NCI-H128 (cell line): ENCODE results near the gene ABCA7.

ENCODE experiments used
- DNase-seq: peaks from one replicate; lab custom pipeline; 2025; ENCODE audit not compliant: unreplicated experiment; lab: John Stamatoyannopoulos, UW

Gene ABCA7, protein sequence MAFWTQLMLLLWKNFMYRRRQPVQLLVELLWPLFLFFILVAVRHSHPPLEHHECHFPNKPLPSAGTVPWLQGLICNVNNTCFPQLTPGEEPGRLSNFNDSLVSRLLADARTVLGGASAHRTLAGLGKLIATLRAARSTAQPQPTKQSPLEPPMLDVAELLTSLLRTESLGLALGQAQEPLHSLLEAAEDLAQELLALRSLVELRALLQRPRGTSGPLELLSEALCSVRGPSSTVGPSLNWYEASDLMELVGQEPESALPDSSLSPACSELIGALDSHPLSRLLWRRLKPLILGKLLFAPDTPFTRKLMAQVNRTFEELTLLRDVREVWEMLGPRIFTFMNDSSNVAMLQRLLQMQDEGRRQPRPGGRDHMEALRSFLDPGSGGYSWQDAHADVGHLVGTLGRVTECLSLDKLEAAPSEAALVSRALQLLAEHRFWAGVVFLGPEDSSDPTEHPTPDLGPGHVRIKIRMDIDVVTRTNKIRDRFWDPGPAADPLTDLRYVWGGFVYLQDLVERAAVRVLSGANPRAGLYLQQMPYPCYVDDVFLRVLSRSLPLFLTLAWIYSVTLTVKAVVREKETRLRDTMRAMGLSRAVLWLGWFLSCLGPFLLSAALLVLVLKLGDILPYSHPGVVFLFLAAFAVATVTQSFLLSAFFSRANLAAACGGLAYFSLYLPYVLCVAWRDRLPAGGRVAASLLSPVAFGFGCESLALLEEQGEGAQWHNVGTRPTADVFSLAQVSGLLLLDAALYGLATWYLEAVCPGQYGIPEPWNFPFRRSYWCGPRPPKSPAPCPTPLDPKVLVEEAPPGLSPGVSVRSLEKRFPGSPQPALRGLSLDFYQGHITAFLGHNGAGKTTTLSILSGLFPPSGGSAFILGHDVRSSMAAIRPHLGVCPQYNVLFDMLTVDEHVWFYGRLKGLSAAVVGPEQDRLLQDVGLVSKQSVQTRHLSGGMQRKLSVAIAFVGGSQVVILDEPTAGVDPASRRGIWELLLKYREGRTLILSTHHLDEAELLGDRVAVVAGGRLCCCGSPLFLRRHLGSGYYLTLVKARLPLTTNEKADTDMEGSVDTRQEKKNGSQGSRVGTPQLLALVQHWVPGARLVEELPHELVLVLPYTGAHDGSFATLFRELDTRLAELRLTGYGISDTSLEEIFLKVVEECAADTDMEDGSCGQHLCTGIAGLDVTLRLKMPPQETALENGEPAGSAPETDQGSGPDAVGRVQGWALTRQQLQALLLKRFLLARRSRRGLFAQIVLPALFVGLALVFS (N-terminal part only)

GRCh38 chr19:1039646-1040475, at the start of gene ABCA7:
Gene ABCA7, plus strand, starts transcription at chr19:1040107. Its CDS starts 1,255 bp downstream, at chr19:1041362.
- peak; percentile 96 for DNase-seq

DNA sequence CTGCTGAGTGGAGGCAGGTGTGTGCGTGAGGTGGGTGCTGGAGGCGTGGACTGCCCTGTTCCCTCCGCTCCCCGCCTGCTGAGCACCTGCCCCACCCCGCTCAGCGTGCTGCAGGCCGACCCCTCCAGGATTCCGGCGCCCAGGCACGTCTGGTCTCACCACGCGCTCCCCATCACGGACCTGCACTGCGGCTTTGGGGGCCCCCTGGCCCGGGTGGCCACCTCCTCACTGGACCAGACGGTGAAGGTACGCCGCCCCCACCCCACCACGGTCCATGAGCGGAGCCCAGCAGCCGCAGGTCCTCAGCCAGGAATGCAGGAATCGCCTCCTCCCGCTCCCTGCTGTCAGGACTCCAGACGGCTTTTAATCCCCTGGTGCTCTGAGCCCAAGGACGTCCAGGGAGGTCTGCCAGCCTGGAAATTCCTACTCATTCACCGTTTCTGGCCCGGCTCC, 49.8 kb upstream of the ABCA7 start:
- no peak for DNase-seq

DNA sequence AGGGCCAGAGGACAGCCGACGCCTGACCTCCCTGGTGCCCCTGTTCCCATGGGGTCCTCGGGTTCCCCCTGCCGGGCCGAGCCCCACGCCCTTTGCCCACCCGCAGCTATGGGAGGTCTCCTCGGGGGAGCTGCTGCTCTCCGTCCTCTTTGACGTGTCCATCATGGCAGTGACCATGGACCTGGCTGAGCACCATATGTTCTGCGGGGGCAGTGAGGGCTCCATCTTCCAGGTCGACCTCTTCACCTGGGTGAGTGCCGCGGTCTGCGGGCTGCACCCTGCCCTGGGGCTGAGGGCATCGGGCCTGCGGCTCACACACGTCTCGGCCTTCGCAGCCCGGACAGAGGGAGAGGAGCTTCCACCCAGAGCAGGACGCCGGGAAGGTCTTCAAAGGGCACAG, 49.2 kb upstream of the ABCA7 start:
- no peak for DNase-seq

- DNase-seq: no peak
These were observed 48.6 kb upstream of the ABCA7 start for GRCh38 chr19:991174-991931.

GRCh38 chr19:991932-992669, 47.8 kb upstream of the ABCA7 start:
- DNase-seq: no peak

DNA sequence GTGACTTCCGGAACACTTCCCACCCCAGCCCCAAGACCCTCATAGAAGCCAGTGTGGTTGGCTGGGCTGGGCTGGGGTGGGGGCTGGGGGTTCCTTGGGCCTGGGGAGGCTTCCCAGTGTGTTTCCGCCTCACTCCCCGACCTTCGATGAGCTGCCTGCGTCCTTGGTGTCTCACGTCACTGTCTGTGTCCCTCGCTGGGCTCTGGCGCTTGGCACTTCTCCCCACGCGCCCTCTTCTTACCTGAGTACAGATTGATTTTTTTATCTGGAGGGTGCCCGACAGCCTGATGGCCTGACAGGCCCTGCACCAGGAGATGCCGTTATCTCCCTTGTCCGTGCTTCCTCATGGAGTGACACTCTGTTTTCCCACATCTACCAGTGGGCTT, 47.2 kb upstream of the ABCA7 start:
- no peak for DNase-seq

- no peak for DNase-seq
These were observed 46.5 kb upstream of the ABCA7 start for GRCh38 chr19:993361-993830.

GRCh38 chr19:993831-994393, 46.0 kb upstream of the ABCA7 start:
- no peak for DNase-seq

- no peak for DNase-seq
These were observed 45.4 kb upstream of the ABCA7 start for GRCh38 chr19:994516-994915.

DNA sequence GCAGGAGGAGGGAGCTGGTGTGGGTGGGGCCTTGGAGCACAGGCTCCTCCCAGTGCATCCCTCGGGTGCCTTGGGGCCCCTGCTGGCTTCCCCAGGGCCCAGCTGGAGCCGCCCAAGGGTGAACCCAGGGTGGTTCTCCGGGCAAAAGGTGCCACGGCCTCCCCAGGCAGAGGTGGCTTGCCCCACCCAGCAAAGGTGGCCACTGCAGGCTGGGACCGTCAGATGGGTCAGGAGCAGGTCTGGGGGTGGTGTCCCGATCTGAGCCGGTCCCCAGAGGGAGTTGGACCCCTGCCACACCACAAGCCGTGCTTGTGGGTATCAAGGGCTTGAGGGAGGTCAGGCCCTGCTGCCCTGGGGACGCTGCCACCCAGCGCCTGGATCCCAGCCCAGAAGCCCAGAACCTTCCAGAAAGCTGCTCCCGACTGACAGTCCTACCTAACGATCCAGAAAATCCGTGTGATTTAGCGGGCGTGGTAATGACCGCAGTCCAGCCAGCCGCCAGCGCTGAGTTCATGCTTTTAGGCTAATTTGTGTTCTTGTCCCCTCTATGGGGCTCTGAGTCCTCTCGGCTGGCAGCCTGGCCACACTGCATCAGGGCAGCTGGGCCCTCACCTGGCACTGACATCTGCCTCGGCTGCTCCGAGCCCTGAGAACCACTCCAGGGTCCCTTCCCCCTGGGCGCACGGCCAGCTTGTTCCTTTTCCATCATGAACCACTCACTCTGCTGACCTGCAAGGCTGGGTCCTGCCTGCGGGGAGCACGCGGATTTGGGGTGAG, 44.7 kb upstream of the ABCA7 start:
- no peak for DNase-seq

DNA sequence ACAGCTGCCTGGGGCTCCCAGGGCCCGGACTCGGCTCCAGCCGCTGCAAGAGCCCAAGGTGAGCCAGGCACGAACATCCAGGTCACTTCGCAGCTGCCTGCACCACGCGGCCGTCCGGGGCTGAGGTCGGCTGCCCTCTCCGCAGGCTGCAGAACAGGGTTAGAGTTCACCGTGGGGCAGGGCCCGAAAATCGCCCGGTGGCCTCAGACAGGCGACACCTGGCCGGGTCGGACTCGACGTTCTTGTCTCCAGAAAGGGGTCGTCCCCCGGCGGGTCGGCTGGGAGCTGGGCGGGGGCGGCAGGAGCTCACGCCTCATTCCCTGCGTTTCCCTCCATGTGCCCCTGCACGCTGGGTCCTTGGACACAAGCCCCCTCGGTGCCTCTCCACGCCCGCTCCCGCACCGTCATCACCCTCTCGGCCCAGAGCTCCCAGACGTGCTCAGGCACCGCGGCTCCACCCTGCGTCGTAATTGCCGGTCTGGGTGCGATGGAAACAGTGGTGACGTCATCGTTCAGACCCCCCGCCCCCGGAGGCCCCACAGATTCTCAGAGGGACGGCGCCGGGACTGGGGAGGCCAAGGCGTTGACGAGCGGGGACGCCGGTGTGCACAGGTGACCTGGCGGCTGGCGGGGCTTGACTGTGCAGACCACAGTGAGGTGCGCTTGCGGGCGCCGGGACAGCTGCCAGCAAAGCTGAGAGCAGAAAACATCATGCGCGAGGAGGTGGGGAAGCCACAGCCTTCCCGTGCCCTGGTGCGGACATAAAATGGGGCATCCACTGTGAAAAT, 43.7 kb upstream of the ABCA7 start:
- DNase-seq: no peak

GRCh38 chr19:998064-998463, 41.8 kb upstream of the ABCA7 start:
- DNase-seq: no peak

- DNase-seq: no peak
These were observed 40.6 kb upstream of the ABCA7 start for GRCh38 chr19:999379-999719.

DNA sequence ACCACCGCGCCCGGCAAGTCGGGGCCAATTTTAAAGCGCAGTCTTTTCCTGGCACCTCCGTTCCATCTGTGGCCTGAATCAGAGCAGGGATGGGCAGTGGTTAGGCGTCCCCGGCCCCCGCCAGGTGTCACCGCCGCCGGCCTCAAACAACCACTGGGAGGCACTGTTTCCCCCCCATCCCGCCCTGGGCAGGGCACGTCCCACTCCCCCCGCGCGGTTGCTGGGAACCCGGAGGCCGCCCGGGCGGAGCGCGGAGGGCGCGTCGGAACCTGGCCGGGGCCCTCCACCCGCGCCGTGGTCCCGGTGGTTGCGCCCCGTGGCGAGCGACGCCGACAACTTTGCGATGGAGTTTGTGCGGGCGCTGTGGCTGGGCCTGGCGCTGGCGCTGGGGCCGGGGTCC, 39.8 kb upstream of the ABCA7 start, which contains the start of gene GRIN3B:
Gene GRIN3B, plus strand, starts transcription at position 325 of the 400 bp plus-strand sequence. Its CDS starts 19 bp downstream, at position 344.
- no peak for DNase-seq

DNA sequence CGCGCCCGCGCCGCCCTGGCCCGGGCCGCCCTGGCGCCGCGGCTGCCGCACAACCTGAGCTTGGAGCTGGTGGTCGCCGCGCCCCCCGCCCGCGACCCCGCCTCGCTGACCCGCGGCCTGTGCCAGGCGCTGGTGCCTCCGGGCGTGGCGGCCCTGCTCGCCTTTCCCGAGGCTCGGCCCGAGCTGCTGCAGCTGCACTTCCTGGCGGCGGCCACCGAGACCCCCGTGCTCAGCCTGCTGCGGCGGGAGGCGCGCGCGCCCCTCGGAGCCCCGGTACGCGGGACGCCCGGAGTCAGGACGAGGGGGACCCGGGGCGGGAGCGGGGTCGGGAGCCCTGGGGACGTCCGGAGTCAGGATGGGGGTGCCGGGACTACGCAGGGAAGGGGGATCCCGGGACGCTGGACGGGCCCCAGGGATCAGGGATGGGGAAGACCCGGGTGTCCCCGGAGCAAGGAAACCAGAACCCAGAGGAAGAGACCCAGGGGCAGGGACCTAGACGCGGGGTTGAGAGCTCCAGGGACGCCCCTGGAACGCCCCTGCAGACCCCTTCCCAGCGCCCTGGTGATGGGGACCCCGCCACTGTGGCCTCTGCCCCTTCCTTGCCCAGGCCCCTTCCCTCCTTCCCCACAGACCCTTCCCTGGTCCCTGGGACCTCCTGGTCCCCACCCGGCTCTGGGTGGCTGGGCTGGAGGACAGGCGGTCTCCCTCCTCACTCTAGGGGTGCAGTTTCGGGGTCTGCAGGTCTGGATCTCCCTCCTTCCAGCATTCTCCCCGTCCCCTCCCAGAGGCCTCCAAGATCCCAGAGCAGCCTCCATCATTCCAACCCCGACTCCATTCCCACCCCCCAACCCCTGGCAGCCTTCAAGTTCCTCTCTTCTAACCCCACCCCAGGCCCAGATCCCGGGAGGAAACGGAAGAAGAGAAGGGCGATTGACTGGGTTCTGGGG, 39.0 kb upstream of the ABCA7 start:
- DNase-seq: no peak
